SIG-M5 treated with dmso at 0.1 percent for 504 hours (cell line): ENCODE measurements around the gene TP53RK.

ENCODE experiments used
- DNase-seq: peaks from one replicate; lab custom pipeline; 2025; ENCODE audit not compliant: unreplicated experiment; lab: John Stamatoyannopoulos, UW

The TP53RK gene

DNA sequence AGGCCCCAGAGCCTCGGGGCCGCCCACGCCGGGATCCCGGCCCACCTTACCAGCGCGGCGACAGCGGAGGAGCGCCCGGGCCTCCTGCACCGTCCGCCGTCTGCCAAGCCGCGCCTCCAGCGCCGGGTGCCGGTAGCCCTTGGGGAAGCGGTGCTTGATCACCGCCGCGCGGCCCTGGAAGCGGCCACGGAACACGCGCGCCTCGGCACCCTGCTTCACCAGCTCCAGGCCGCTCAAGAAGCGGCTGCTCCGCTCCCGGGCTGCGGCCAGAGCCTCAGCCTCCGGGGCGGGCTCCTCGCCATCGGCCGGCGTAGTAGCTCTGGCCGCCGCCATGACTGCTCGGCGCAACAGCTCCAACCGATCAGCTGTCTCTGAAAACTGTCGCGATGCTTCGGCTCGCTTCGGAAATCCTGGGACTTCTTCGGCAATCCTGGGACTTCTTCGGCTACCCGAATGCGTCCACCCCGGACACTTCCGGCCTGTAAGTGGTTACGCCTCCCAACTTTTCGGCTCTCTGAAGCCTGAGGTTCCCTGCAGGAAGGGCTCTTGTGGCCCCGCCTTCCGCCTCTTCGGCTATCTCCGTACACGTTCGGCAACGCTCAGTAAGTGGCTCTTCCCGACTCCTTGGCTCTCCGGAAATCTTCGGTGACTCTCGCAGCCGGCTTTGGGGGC lies at the start of gene TP53RK:
TSS of gene TP53RK (minus strand) at position 363 of the 672 bp plus-strand sequence. CDS start at position 333, 30 bp downstream.
- DNase-seq: peak; percentile 100

DNA sequence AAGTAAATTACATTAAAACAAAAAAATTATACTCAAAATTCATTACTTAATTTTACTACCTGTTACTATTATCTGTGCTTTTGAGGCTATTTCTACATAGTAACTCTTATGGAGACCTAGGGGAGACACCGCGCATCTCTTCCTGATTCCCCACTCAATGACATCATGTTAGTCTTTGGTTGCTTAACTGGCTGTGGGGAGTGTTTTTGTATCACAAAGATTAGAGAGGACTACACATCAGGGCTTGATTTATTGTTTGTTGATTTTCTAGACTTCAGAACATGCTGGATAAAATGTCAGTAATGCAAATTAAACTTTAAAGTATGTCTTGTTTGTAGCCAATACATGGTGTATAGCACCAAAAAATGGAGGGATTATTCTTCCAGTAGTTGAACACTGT lies 46.2 kb upstream of the TP53RK start:
- DNase-seq: no peak

DNA sequence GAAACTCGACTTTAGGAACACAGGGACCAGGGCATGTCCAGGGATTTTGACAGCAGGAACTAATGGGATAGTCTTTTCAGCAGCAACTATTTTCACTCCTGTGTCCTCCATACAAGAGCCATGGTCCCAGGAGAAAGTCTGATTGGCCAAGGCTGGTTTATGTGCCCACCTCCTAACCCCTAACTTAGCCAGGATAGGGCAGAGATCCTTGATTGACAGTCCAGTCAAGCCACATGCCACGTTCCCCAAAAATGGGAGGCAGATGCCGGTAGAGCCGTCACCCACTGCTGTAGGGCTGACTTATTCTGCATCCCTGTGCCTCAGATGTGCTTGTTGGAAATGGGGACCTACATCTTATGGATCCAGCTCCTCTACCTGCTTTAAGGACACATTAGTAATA lies 42.5 kb upstream of the TP53RK start:
- DNase-seq: no peak

DNA sequence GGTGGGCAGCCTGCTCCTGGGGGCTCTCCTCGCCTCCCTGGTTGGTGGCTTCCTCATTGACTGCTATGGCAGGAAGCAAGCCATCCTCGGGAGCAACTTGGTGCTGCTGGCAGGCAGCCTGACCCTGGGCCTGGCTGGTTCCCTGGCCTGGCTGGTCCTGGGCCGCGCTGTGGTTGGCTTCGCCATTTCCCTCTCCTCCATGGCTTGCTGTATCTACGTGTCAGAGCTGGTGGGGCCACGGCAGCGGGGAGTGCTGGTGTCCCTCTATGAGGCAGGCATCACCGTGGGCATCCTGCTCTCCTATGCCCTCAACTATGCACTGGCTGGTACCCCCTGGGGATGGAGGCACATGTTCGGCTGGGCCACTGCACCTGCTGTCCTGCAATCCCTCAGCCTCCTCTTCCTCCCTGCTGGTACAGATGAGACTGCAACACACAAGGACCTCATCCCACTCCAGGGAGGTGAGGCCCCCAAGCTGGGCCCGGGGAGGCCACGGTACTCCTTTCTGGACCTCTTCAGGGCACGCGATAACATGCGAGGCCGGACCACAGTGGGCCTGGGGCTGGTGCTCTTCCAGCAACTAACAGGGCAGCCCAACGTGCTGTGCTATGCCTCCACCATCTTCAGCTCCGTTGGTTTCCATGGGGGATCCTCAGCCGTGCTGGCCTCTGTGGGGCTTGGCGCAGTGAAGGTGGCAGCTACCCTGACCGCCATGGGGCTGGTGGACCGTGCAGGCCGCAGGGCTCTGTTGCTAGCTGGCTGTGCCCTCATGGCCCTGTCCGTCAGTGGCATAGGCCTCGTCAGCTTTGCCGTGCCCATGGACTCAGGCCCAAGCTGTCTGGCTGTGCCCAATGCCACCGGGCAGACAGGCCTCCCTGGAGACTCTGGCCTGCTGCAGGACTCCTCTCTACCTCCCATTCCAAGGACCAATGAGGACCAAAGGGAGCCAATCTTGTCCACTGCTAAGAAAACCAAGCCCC lies 36.2 kb upstream of the TP53RK start:
- DNase-seq: no peak

DNA sequence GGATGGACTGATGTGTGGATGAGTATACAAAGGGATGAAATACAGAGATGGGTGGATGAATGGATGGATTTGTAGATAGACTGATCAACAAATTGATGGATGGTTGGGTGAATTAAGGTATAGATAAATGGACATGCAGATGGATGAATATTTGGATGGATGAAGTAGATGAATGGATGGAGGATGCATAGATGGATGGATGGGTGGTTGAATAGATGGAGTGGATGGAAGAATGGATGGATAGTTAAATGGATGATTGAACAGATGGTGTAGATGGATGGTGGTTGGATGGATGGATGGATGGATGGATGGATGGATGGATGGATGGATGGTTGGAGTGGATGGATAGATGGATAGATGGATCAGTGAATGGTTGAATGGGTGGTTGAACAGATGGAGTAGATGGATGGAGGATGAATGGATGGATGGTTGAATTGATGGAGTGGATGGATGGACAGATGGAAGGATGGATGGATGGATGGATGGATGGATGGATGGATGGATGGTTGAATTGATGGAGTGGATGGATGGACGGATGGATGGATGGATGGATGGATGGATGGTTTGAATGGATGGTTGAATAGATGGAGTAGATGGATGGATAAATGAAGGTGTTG lies 35.2 kb upstream of the TP53RK start:
- DNase-seq: no peak

DNA sequence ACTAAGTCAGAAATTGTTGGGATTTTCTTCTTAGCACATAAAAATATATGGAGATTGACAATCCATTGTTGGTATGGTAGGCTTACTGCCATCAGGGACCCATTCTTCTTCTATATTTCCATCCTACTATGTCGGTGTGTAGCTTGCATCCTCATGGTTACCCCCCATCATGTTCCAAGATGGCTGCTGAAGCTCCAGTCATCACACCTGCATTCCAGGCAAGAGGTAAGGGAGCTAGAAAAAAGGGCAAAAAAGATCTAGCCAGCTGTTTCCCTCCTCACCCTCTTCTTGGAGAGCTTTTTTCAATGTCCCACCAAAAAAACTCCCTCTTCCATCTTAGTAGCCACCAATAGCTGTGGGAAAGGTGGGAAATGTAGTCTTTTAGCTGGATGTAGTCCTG lies 33.8 kb upstream of the TP53RK start:
- no peak for DNase-seq

DNA sequence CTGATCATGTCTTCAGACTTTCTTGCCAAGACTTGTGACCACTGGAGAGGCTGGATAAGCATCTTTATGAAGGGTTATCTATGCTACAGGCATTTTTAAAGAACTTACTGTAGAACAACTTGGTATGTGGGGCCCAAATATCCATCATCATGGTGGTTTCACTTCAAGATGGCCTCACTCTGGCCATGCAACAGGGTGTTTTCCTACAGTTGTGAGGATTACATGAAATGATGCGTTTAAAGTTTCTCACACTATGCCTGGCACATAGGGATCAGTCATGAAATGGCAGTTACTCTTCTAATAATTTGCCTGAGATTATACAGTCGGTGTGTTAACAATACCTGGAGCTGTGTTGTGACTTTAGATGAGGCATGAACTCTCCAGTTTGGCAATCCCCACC lies 33.2 kb upstream of the TP53RK start:
- DNase-seq: no peak

DNA sequence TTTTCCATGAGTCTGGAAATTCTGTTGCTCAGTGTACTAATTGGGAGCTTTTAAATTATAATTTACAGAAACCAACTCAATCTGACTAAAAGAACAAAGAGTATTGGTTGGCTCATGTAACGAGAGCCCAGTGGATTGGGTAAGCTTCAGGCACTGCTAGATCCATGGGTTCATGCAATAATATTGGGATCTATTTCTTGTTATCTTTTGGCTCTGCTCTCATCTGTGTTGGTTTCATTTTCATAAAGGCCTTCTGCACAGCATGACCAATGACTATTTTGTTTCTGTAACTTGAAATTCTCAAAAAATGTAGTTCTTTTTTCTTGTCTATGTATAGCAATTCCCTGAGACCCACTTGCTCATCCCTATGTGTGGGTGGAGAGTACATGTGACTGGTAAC lies 32.2 kb upstream of the TP53RK start:
- DNase-seq: no peak

DNA sequence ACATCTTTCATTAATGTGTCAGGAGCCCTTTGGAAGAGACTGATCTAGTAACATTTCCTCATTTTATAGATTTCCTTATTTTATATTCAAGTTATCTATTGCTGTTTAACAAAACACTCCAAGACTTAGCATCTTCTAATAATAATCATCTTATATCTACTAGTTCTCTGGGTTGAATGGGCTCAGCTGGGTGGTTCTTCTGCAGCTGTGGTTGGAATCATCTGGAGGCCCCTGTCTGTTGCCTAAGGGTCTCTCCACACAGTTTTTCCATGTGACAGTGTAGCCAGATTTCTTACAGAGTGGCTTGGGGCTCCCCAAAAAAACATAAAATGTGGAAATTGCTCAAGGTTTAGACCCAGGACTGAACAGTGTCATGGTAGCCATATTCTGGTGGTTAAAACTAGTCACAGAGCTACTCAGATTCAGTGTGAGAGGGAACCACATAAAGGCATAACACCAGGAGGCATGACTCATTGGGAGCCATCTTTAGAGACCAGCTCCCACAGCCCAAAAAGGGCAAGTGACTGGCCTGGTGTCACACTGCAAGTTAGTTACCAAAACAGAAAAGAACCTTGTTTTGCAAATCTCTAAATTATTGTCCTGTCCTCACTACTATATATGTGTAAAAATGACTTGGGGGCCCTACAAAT lies 31.7 kb upstream of the TP53RK start:
- no peak for DNase-seq

DNA sequence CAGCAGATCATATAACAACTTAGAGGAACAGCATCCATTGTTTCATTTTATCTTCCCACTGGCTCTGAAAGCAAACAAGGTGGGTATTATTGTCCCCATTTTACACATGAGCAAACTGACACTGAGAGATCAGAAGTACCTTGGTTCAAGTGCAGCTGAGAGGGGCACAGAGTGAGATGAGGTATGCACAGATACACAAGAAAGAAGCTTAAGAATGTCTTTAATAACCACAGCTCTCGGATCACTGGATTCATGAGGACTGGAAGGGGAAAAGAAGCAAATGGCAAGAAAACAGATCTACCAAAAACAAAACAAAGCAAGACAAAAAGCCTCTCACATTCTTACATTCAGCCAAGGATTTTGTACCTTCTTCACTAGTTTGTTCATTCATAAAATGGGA lies 30.8 kb upstream of the TP53RK start:
- no peak for DNase-seq

DNA sequence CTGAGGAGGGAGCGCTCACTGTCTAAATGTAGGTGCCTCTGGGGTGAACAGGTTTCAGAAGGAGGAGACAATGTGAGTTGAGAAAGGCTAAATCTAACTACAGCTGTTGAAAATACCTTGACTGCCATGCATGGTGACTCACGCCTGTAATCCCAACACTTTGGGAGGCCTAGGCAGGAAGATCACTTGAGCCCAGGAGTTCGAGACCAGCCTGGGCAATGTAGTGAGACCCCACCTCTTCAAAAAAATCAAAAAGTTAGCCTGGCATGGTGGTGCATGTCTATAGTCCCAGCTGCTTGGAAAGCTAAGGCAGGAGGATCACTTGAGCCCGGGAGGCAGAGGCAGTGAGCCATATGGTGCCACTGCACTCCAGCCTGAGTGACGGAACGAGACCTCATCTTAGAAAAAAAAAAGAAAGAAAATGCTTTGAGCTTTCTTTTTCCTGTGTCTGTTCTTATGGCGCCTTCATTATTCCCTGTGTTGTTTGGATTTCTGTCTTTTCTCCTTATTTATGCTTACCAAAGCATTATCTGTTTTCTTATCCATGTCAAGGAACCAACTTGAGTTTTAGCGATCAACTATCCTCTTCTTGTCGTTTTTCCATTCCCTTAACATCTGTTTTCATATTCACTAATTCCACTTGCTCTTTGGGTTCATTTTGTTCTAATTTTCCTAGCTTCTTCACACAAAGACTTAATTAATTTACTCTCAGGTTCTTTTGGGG lies 28.7 kb upstream of the TP53RK start:
- DNase-seq: no peak

DNA sequence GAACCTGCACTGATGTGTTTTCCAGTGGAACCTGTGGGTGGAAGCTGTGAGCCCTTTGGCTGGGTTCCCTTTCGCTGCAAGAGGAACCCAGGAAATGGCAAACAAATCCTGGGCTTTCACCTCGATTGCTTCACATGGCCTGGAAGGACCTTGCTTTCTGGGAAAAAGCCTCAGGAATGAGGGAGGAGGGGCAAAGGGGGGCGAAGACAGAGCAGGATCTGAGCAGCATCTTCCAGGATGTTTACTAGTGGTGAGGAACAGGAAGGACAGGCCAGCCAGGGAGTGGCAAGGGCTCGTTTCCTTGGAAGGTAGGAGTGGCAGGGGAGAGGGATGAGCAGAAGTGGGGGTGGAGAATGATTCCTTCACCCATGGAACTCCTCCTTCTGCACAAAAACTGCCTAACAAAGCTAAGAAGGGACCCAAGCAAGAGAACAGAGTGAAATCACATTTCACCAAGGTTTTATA lies 26.1 kb upstream of the TP53RK start:
- no peak for DNase-seq

DNA sequence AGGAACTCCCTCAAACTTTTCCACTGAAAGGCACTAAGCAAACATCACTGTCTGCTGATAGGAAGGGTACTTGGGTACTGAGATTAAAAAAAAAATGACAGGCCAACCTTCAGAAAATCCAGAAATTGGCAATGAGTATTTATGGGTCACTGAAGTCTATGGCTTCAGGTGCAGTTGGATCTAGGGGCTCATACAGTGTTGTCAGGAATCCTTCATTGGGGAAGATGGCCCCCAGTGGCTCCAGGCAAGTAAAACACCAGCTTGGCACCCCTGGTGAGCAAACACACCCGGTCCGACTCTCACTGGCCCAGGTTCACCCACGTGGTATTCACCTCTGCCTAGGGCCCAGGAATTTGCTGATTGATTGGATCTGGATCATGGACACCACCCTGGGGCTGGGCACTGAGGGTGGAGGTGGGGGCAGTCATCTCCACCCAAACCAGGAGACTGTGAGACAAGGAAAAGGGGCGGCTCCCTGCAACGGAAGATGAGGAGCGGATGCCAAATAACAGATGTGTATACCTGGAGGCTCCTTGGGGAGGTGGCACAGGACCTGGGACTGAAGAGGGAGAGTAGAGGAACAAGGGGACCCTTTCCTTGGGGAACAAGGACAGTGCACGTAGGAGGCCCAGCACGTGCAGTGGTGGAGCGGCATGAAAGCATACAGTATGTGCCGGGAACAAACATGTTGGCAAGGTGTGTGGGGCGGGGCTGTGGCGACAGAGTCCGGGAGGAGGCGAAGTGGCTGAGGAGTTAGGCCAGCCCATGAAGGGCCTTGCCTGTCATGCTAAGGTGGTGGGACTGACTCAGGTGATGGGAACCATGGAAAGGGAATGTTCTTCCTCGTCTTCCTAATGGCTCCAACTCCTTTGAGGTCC lies 25.0 kb upstream of the TP53RK start:
- DNase-seq: no peak

DNA sequence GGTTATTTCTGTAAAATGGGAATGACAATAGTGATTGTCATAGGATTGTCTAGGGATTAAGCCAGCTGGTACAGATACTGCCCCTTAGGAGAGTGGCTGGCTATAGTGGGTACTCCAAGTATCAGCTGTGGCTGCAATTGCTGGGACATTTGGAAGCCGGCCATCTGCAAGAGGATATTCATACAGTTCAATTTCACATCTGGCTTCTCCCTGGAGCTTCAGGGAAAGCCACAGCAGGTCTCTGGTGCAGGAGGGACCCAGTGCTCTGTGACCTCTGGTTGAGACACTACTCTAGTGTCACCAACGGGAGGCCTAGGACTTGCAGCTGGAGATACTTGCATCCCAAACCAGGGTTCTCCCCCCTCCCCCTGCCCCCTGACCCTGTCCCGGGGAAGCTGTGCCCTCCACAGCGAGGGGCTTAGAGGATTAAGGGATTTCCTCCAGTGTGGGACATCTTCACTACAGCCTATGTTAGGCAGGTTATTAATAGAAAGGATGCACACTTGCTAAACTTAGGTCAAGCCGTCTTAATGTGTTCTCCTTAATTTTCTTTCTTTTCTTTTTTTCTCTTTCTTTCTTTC lies 22.9 kb upstream of the TP53RK start:
- no peak for DNase-seq

DNA sequence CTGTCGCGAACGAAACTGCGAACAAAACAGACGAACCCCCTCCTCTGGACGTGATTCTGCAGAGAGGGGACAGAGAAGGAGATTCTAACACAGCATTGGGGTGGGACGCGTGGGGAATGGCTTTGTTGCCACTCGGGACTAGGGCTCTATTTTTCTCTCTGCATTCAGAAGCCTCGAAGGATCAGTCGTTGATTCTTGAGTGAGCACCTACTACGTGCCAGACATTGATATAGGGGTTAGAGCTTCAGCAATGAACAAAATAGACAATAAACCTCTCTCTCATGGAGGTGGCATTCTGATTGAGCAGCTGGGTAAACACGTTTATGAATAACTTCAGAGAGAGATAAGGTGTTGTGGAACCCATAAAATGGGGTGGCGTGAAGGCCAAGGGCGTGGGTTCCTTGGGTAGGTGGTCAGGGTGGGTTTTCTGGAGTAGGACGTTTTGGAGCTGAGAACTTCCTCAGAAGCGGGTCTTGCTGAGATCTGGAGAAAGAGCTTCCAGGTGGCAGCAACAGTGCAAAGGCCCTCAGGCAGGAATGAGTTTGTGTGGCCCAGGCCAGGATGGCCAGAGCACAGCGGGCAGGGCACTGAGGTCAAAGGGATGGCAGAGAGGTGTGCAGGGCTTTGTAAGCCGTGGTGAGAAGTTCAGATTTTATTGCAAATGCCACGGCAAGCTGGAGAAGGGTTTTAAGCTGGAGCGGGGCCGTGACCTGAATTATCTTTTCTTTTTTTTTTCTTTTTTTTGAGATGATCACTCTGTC lies 21.1 kb upstream of the TP53RK start:
- no peak for DNase-seq

DNA sequence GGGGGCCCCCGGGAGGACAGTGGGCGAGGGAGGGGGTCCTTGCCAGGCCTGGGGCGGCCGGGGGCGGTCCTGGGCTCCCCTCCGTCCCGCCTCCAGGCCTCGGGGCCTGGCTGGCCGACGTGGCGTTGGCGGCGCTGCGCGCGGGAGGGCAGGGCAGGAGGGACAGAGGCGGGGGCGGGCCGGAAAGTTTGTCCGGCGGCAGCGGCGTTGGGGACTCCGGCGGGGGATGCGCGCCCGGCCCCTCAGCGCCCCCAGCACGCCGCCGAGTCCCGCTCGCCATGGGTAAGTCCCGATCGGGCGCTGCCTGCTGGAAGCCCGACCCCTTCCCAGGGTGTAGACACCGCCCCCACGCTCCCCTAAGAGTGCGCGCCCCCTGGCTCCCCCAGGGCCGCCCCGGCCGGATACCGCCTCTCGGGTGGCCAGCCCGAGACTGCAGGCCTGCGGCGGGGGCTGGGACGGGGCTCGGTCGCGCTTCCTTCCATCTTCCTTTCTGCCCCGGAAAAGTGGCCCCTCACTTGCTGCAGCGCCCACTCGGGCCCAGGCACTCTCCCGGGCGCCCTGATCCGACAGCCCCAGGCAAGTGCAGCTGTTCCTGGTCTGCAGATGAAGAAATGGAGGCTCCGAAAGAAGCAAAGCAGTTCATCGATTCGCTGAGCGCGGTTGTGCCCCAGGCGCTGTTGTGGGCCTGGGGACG lies 20.4 kb upstream of the TP53RK start, which contains the start of gene SLC2A10:
TSS of gene SLC2A10 (plus strand) at position 191 of the 694 bp plus-strand sequence. CDS start at position 279, 88 bp downstream.
- DNase-seq: no peak

DNA sequence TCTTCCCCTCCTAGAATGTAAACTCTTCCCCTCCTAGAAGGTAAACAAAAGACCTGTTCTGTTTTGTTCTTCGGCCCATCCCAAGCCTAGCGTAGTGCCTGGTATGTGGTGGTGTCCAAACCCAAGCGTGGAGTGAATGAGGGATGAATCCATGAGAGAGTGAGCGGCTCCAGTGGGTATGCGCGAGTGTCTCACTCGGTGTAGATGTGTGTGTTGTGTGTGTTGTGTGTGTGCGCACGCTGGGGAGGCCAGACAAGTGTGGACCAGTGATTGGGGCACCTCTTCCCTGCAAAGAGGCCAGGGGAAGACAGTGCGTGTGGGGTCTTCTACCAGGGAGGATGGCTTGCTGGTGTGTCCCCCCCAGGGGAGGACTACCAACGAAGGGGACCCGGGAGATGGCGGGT lies 19.8 kb upstream of the TP53RK start:
- no peak for DNase-seq
